ENCODE results near the gene C6orf163. TPM values are rescaled to one million over a fixed set of nuclear protein-coding genes. Genes with fewer than 3 reads are reported as not detected.

The C6orf163 gene
- total RNA-seq, 1 experiment from 2014 or later = 1.5 TPM

DNA sequence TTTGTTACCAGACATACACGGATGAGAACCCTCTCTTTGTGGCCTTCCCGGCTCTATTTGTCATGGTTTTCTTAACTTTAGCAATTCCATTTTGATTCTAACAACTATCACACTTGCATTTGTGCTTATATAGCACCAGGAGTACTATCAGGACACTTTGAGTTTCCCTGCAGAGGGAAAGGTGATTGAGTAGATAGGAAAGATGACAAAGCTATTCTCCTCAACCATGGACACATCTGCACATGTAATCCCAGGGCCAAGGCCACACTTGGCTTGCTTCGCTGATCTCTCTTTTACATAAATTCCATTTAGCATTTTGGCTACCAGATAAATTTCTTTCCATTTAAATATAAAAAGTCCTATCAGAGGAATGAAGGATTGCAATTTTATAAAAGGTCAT, 39.8 kb downstream of the C6orf163 start:
- no peaks in the 10 kb centered on the region for H3K4me1 ChIP-seq (ENCODE audit: control insufficient read depth in 1 of 2, insufficient read depth in 2 of 2, low read length in 2 of 2)
- intact Hi-C loops (cut with micrococcal nuclease) = no loop called here
- H3K9me3 ChIP-seq (ENCODE audit: control insufficient read depth in 1 of 2, insufficient read depth in 1 of 2, low read depth in 1 of 2, low read length in 2 of 2) = no peaks in the 10 kb centered on the region
- no peak overlapping the region for H2AFZ ChIP-seq (ENCODE audit: low read depth, low read length, poor library complexity, severe bottlenecking)
- DNase-seq (ENCODE audit: low read depth, low spot score) (no peak), ATAC-seq (no peak)
- no peak overlapping the region for H3K4me3 ChIP-seq (replicated peaks in 1 of 2; ENCODE audit: low read depth in 1 of 2, low read length in 2 of 2)
- no peak overlapping the region for H3K27ac ChIP-seq (ENCODE audit: low read depth, low read length)
- CTCF ChIA-PET = interaction anchor here (2.3 kb wide), 1 partner anchor 9 kb away, joined by 6 read pairs; no protein-coding TSS in a partner anchor
- H3K4me2 ChIP-seq (ENCODE audit: low read length) = no peak overlapping the region
- TF ChIP-seq YY1 (IDR thresholded peaks at IDR 0.05; ENCODE audit: extremely low read depth, insufficient replicate concordance, low read depth, low read length) (no peak), REST (IDR thresholded peaks at IDR 0.05; ENCODE audit: low read depth) (no peak), SRF (IDR thresholded peaks at IDR 0.05; ENCODE audit: low read depth) (no peak)
- TF ChIP-seq, protein P1, sequence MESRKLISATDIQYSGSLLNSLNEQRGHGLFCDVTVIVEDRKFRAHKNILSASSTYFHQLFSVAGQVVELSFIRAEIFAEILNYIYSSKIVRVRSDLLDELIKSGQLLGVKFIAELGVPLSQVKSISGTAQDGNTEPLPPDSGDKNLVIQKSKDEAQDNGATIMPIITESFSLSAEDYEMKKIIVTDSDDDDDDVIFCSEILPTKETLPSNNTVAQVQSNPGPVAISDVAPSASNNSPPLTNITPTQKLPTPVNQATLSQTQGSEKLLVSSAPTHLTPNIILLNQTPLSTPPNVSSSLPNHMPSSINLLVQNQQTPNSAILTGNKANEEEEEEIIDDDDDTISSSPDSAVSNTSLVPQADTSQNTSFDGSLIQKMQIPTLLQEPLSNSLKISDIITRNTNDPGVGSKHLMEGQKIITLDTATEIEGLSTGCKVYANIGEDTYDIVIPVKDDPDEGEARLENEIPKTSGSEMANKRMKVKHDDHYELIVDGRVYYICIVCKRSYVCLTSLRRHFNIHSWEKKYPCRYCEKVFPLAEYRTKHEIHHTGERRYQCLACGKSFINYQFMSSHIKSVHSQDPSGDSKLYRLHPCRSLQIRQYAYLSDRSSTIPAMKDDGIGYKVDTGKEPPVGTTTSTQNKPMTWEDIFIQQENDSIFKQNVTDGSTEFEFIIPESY (IDR thresholded peaks at IDR 0.05; ENCODE audit: extremely low read depth, insufficient replicate concordance, low read length) = no peak
- H3K27me3 ChIP-seq (ENCODE audit: insufficient read depth, low read length) = no peaks in the 10 kb centered on the region
- H3K79me2 ChIP-seq (ENCODE audit: insufficient read depth, low read length) = no peaks in the 10 kb centered on the region
- RAD21 ChIA-PET (ENCODE audit: low non-redundant PET in 1 of 2, low total read pairs in 2 of 2, uncharacterized antibody in 2 of 2, unreplicated experiment in 2 of 2) = no interaction called here
- H3K36me3 ChIP-seq (ENCODE audit: control insufficient read depth in 1 of 2, insufficient read depth in 2 of 2, low read length in 2 of 2) = no peaks in the 10 kb centered on the region
- H3K9ac ChIP-seq (ENCODE audit: low read length) = no peak overlapping the region
- H3K9me2 ChIP-seq (ENCODE audit: insufficient read depth) = no peaks in the 10 kb centered on the region
- H4K20me1 ChIP-seq (ENCODE audit: insufficient read depth) = no peaks in the 10 kb centered on the region
- no TSS peak for BruUV-seq (replicated peaks)
- POLR2A ChIA-PET = no interaction called here
